NB4 (cell line): Measurements from ENCODE around the gene TMEM97.

Source experiments
- DNase-seq: peaks from one replicate; pipeline ENCODE4 v3.0.0; 2010; ENCODE audit warnings: low read depth
- H3K4me3 ChIP-seq: one replicate; pipeline ENCODE4 v1.5.1; 2011; ENCODE audit warnings: mild to moderate bottlenecking, low read depth, low read length, moderate library complexity
- MAX ChIP-seq: IDR thresholded peaks from 2 replicates; pipeline ENCODE4 v1.6.1; 2011; ENCODE audit warnings: low read depth, low read length
- MYC ChIP-seq: IDR thresholded peaks from 2 replicates; pipeline ENCODE4 v1.6.1; 2011; ENCODE audit warnings: low read depth, low read length
- POLR2A ChIP-seq: IDR thresholded peaks from 2 replicates; pipeline ENCODE4 v1.6.1; 2011; ENCODE audit warnings: mild to moderate bottlenecking; ENCODE audit not compliant: insufficient read length; ENCODE audit errors: extremely low read depth
- TF ChIP-seq, protein P1 (sequence below): IDR thresholded peaks from one replicate; pipeline ENCODE4 v1.5.1; 2012; ENCODE audit warnings: low read depth, low read length

The TMEM97 gene

DNA sequence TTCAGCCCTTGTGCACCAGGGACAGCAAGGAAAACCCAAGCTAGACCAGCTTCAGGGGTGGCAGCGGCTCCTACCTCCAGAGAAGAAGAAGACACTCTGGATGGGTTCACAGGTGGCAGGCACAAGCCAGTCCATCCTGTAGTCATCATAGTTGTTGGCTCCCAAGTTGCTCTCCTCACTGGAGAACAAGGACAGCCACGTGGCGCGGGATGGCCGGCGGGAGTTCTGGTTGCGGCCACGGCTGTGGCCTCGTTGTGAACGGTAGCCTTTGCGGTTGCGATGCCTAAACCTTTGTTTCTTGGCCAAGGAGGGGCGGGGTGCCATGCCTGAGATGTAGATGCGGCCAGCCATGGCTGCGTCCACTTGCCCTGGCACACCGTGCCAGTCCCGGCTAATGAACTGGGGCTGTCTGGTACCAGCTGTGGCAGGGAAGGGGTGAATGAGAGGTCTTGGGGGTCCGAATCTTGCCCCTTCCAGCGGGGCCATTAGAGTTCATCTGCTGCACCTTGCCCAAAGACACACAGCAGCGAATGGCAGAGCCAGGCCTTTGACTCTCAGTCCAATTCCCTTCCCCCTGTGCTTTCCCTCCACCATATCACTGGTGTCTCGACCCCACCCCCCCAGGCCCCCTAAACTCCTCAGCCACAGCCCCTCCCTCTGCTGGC lies 48.8 kb downstream of the TMEM97 start:
- no peak overlapping the region for H3K4me3 ChIP-seq
- no peak for TF ChIP-seq POLR2A
- no peak for TF ChIP-seq MAX
- no peak for TF ChIP-seq MYC
- TF ChIP-seq, protein P1, sequence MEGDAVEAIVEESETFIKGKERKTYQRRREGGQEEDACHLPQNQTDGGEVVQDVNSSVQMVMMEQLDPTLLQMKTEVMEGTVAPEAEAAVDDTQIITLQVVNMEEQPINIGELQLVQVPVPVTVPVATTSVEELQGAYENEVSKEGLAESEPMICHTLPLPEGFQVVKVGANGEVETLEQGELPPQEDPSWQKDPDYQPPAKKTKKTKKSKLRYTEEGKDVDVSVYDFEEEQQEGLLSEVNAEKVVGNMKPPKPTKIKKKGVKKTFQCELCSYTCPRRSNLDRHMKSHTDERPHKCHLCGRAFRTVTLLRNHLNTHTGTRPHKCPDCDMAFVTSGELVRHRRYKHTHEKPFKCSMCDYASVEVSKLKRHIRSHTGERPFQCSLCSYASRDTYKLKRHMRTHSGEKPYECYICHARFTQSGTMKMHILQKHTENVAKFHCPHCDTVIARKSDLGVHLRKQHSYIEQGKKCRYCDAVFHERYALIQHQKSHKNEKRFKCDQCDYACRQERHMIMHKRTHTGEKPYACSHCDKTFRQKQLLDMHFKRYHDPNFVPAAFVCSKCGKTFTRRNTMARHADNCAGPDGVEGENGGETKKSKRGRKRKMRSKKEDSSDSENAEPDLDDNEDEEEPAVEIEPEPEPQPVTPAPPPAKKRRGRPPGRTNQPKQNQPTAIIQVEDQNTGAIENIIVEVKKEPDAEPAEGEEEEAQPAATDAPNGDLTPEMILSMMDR = no peak
- no peak for DNase-seq

- H3K4me3 ChIP-seq = no peak overlapping the region
- no peak for TF ChIP-seq POLR2A
- no peak for TF ChIP-seq MYC
- no peak for TF ChIP-seq MAX
- TF ChIP-seq, protein P1 = no peak
- DNase-seq = no peak
Measured at GRCh38 chr17:28368306-28368831, 49.4 kb downstream of the TMEM97 start.

DNA sequence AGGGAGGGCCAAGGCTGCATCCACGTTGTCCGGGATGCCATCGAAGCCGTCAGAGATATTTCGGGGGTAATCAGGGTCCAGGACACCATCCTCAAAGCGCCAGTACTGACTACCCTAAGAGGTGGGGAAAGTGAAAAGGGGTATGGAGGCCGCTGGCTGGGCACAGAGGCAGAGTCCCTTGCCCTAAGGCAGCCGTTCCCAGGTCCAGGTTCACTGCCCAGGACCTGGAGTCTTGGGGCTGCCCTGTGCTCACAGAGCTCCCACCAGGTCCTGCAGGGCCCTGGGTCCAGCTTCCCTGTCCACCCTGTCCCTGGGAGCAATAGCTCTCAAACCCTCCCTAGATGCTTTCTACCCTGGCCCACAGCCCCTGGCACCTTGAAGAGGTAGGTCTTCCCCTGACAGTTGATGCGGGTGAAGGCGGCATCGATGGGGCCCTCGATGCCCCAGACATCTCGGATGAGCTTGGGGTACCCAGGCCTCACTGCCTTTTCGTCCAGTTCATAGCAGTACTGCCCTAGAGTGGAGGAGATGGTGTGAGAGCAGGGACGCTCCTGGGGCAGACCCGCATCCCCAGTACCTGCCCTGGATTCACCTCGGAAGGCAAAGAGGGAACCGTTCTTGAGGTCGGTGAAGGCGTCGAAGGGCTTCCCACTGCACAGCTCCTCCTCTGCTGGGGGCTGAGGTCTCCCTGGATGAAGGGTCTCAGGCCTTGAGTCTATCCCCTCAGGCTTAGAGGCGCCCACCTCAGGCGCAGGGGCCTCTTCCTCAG lies 50.1 kb downstream of the TMEM97 start:
- TF ChIP-seq POLR2A = no peak
- TF ChIP-seq MAX = no peak
- TF ChIP-seq, protein P1 = no peak
- TF ChIP-seq MYC = no peak
- no peak for DNase-seq
- H3K4me3 ChIP-seq = no peak overlapping the region

GRCh38 chr17:28369684-28370034 lies 50.7 kb downstream of the TMEM97 start:
- DNase-seq = no peak
- no peak for TF ChIP-seq MAX
- H3K4me3 ChIP-seq = no peak overlapping the region

DNA sequence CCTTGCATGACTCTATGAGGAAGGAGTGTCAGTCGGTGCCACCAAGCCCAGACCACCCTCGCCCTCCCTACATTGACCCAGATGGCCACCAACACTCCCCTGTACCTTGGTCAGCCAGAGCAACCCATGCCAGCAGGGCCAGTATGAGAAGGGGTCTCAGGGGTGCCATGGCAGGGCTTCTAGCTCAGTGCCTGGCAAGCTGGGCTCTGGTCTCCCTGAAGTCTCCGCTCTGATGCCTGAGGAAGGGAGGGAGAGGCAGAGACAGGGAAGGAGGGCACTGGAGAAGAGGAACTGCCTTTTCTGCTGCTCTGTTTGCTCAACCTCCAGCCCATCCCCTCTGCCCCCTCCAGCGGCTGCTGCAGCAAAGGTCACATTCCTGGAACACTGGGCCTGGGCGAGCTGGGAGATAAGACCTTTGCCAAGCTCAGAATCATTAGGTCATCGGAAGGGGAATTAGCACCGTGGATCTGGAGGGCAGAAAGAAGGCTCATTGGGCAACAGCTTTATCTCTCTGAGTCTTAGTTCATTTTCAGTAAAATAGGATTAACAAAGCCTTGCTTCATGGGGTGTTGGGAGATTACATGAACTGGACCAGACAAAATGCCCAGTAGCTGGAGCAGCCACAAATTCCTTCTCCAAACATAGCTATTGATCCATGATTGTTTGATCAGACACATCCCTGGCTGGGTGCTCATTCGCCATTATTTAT lies 51.2 kb downstream of the TMEM97 start, which contains the start of gene VTN:
Gene VTN, minus strand, starts transcription at position 273 of the 709 bp plus-strand sequence. Its CDS starts 104 bp downstream, at position 169.
- DNase-seq = peak; percentile 45

More for the DNA sequence above, 51.2 kb downstream of the TMEM97 start, which contains the start of gene VTN:
- H3K4me3 ChIP-seq = no peak within 1 kb of the TSS
- no peak for TF ChIP-seq MYC
- TF ChIP-seq, protein P1 = peak; percentile 5
